ENCODE measurements around the gene COL28A1.

Gene COL28A1

GRCh38 chr7:7510794-7511193 lies 24.9 kb downstream of the COL28A1 start:
- DNase-seq (ENCODE audit: extremely low spot score), result no peak
- CTCF ChIA-PET, result no interaction called here
- POLR2A ChIA-PET, result no interaction called here
- no peak for TF ChIP-seq CTCF (IDR thresholded peaks at IDR 0.05; ENCODE audit: control extremely low read depth, extremely low read depth, low read depth, missing control alignments)

- ChIA-PET POLR2A (no interaction called here), CTCF (interaction anchor here (0.9 kb wide), 1 partner anchor 10 kb away, joined by 4 read pairs; no protein-coding TSS in a partner anchor)
- TF ChIP-seq CTCF (IDR thresholded peaks at IDR 0.05; ENCODE audit: control extremely low read depth, extremely low read depth, low read depth, missing control alignments), result no peak
- DNase-seq (ENCODE audit: extremely low spot score), result no peak
Measured at GRCh38 chr7:7505915-7506314, 29.8 kb downstream of the COL28A1 start.

- no peak for DNase-seq (ENCODE audit: extremely low spot score)
- POLR2A ChIA-PET, result no interaction called here
- CTCF ChIA-PET, result no interaction called here
- no peak for TF ChIP-seq CTCF (IDR thresholded peaks at IDR 0.05; ENCODE audit: control extremely low read depth, extremely low read depth, low read depth, missing control alignments)
Measured at GRCh38 chr7:7504910-7505704, 30.6 kb downstream of the COL28A1 start.

- no peak for TF ChIP-seq CTCF (IDR thresholded peaks at IDR 0.05; ENCODE audit: control extremely low read depth, extremely low read depth, low read depth, missing control alignments)
- DNase-seq (ENCODE audit: extremely low spot score), result no peak
- ChIA-PET CTCF (no interaction called here), POLR2A (no interaction called here)
Measured at GRCh38 chr7:7499892-7500291, 35.8 kb downstream of the COL28A1 start.

- TF ChIP-seq CTCF (IDR thresholded peaks at IDR 0.05; ENCODE audit: control extremely low read depth, extremely low read depth, low read depth, missing control alignments), result no peak
- DNase-seq (ENCODE audit: extremely low spot score), result no peak
- CTCF ChIA-PET, result interaction anchor here (0.8 kb wide), 1 partner anchor 37 kb away, joined by 3 read pairs; no protein-coding TSS in a partner anchor
- POLR2A ChIA-PET, result no interaction called here
Measured at GRCh38 chr7:7498856-7499255, 36.8 kb downstream of the COL28A1 start.

- ChIA-PET CTCF (interaction anchor here (1.0 kb wide), 1 partner anchor 10 kb away, joined by 4 read pairs; no protein-coding TSS in a partner anchor), POLR2A (no interaction called here)
- TF ChIP-seq CTCF (IDR thresholded peaks at IDR 0.05; ENCODE audit: control extremely low read depth, extremely low read depth, low read depth, missing control alignments), result no peak
- DNase-seq (ENCODE audit: extremely low spot score), result no peak
Measured at GRCh38 chr7:7496311-7496710, 39.4 kb downstream of the COL28A1 start.

Measured in GM10248 (cell line).